WTC11 (cell line): ENCODE measurements around the gene FAM162B. TPM values are rescaled to one million over a fixed set of nuclear protein-coding genes. Genes with fewer than 3 reads are reported as not detected.

Experiments used
- ATAC-seq: fragments of 200-7000 bp; cut with Tn5 transposase; 2 replicates; pipeline ENCODE4 v1.10.0; 2021; ENCODE audit warnings: mild to moderate bottlenecking, moderate library complexity
- CTCF ChIA-PET: fragments of 300-600 bp; sonication (Branson Sonifier 250); formaldehyde crosslinking; loops from one replicate; lab custom pipeline; 2021; ENCODE audit warnings: antibody characterized with exemption; lab: Charles Lee
- POLR2A ChIA-PET: fragments of 350-600 bp; sonication (Branson Sonifier 250); formaldehyde crosslinking; loops from one replicate; lab custom pipeline; 2021; ENCODE audit warnings: antibody characterized with exemption; lab: Charles Lee
- DNase-seq: peaks from one replicate; pipeline ENCODE4 v3.0.0; 2021; ENCODE audit warnings: low spot score
- H3K27ac Mint-ChIP-seq: 2 replicates; pipeline ENCODE4 v1.8.0; 2021; ENCODE audit warnings: mixed read lengths
- H3K27me3 Mint-ChIP-seq: 2 replicates; pipeline ENCODE4 v1.8.0; 2021; ENCODE audit warnings: low read depth, mild to moderate bottlenecking, moderate library complexity, mixed read lengths
- H3K36me3 Mint-ChIP-seq: 2 replicates; pipeline ENCODE4 v1.8.0; 2021; ENCODE audit warnings: mixed read lengths
- H3K4me1 Mint-ChIP-seq: 2 replicates; pipeline ENCODE4 v1.8.0; 2022; ENCODE audit warnings: mixed read lengths
- H3K4me3 Mint-ChIP-seq: 2 replicates; pipeline ENCODE4 v1.8.0; 2021; ENCODE audit warnings: mild to moderate bottlenecking, moderate library complexity, mixed read lengths
- H3K9me3 Mint-ChIP-seq: 2 replicates; pipeline ENCODE4 v1.8.0; 2021; ENCODE audit warnings: mixed read lengths
- AR ChIP-seq: fragments of 250-450 bp; sonication (Bioruptor Pico); IDR thresholded peaks from 2 replicates; pipeline ENCODE4 v1.9.0; 2021; ENCODE audit warnings: mild to moderate bottlenecking
- ATF2 ChIP-seq: sonication (generic); formaldehyde crosslinking; IDR thresholded peaks from 2 replicates; pipeline ENCODE4 v1.8.1; 2022; ENCODE audit warnings: low read depth, missing genetic modification reagents, borderline replicate concordance
- CBFB ChIP-seq: sonication (generic); formaldehyde crosslinking; IDR thresholded peaks from 2 replicates; pipeline ENCODE4 v1.8.1; 2022; ENCODE audit warnings: mild to moderate bottlenecking, low read depth, missing genetic modification reagents
- EMX1 ChIP-seq: fragments of 250-450 bp; sonication (Bioruptor Pico); IDR thresholded peaks from 2 replicates; pipeline ENCODE4 v1.8.0; 2021; ENCODE audit warnings: mild to moderate bottlenecking
- FOXJ3 ChIP-seq: sonication (generic); formaldehyde crosslinking; IDR thresholded peaks from 2 replicates; pipeline ENCODE4 v1.9.0; 2021; ENCODE audit warnings: missing genetic modification reagents, mild to moderate bottlenecking, borderline replicate concordance
- FOXP1 ChIP-seq: sonication (generic); formaldehyde crosslinking; IDR thresholded peaks from 2 replicates; pipeline ENCODE4 v1.8.0; 2022; ENCODE audit warnings: missing genetic modification reagents, mild to moderate bottlenecking, moderate library complexity, borderline replicate concordance
- NFYB ChIP-seq: sonication (generic); formaldehyde crosslinking; conservative IDR thresholded peaks from 2 replicates; pipeline ENCODE4 v1.8.0; 2022; ENCODE audit warnings: low read depth, missing genetic modification reagents
- NR1H2 ChIP-seq: sonication (generic); formaldehyde crosslinking; IDR thresholded peaks from 2 replicates; pipeline ENCODE4 v1.9.0; 2021; ENCODE audit warnings: mild to moderate bottlenecking, moderate library complexity, missing genetic modification reagents
- NR3C1 ChIP-seq: sonication (generic); formaldehyde crosslinking; conservative IDR thresholded peaks from 2 replicates; pipeline ENCODE4 v1.8.1; 2023; ENCODE audit warnings: low read depth, mild to moderate bottlenecking, missing genetic modification reagents
- SMAD3 ChIP-seq: sonication (generic); formaldehyde crosslinking; IDR thresholded peaks from 2 replicates; pipeline ENCODE4 v1.8.0; 2022; ENCODE audit warnings: missing genetic modification reagents, mild to moderate bottlenecking, borderline replicate concordance
- TCF7 ChIP-seq: sonication (generic); formaldehyde crosslinking; IDR thresholded peaks from 2 replicates; pipeline ENCODE4 v1.8.0; 2022; ENCODE audit warnings: mild to moderate bottlenecking, low read depth, missing genetic modification reagents, moderate library complexity
- TEAD1 ChIP-seq: sonication (generic); formaldehyde crosslinking; IDR thresholded peaks from 2 replicates; pipeline ENCODE4 v1.8.0; 2022; ENCODE audit warnings: mild to moderate bottlenecking, missing genetic modification reagents
- TP53 ChIP-seq: sonication (generic); formaldehyde crosslinking; IDR thresholded peaks from 2 replicates; pipeline ENCODE4 v1.8.1; 2023; ENCODE audit warnings: mild to moderate bottlenecking, missing genetic modification reagents
- ZBTB21 ChIP-seq: sonication (generic); formaldehyde crosslinking; IDR thresholded peaks from 2 replicates; pipeline ENCODE4 v1.8.1; 2023; ENCODE audit warnings: mild to moderate bottlenecking, missing genetic modification reagents, borderline replicate concordance
- ZNF138 ChIP-seq: sonication (generic); formaldehyde crosslinking; conservative IDR thresholded peaks from 2 replicates; pipeline ENCODE4 v1.8.1; 2022; ENCODE audit warnings: mild to moderate bottlenecking, moderate library complexity, missing genetic modification reagents
- ZNF232 ChIP-seq: sonication (generic); formaldehyde crosslinking; IDR thresholded peaks from 2 replicates; pipeline ENCODE4 v1.8.0; 2022; ENCODE audit warnings: mild to moderate bottlenecking, missing genetic modification reagents
- ZNF263 ChIP-seq: sonication (generic); formaldehyde crosslinking; IDR thresholded peaks from 2 replicates; pipeline ENCODE4 v1.8.1; 2022; ENCODE audit warnings: low read depth, mild to moderate bottlenecking, moderate library complexity, missing genetic modification reagents
- ZNF281 ChIP-seq: sonication (generic); formaldehyde crosslinking; IDR thresholded peaks from 2 replicates; pipeline ENCODE4 v1.8.0; 2023; ENCODE audit warnings: mild to moderate bottlenecking, missing genetic modification reagents
- ZNF396 ChIP-seq: fragments of 250-450 bp; sonication (Bioruptor Pico); IDR thresholded peaks from 2 replicates; pipeline ENCODE4 v1.8.0; 2021; ENCODE audit warnings: mild to moderate bottlenecking, moderate library complexity, borderline replicate concordance
- ZNF416 ChIP-seq: fragments of 250-450 bp; sonication (Bioruptor Pico); IDR thresholded peaks from 2 replicates; pipeline ENCODE4 v1.9.0; 2021; ENCODE audit warnings: mild to moderate bottlenecking, inconsistent platforms
- ZSCAN18 ChIP-seq: fragments of 250-450 bp; sonication (Bioruptor Pico); IDR thresholded peaks from 2 replicates; pipeline ENCODE4 v2.1.2; 2022; ENCODE audit warnings: mild to moderate bottlenecking, moderate library complexity
- total RNA-seq: library from RNA; stranded (reverse); gene quantifications from 3 replicates; pipeline ENCODE4 v1.2.3, GENCODE V29; 2021
- TF ChIP-seq, protein P1 (sequence below): sonication (generic); formaldehyde crosslinking; IDR thresholded peaks from 2 replicates; pipeline ENCODE4 v1.8.1; 2022; ENCODE audit warnings: missing genetic modification reagents, borderline replicate concordance
- TF ChIP-seq, protein P2 (sequence below): sonication (generic); formaldehyde crosslinking; IDR thresholded peaks from 2 replicates; pipeline ENCODE4 v1.8.1; 2023; ENCODE audit warnings: mild to moderate bottlenecking, missing genetic modification reagents, moderate library complexity
- TF ChIP-seq, protein P3 (sequence below): fragments of 200-600 bp; IDR thresholded peaks from 2 replicates; pipeline ENCODE4 v1.8.0; 2022; ENCODE audit warnings: antibody characterized with exemption

FAM162B gene
- total RNA-seq, 1 experiment from 2014 or later, result 1.6 TPM

DNA sequence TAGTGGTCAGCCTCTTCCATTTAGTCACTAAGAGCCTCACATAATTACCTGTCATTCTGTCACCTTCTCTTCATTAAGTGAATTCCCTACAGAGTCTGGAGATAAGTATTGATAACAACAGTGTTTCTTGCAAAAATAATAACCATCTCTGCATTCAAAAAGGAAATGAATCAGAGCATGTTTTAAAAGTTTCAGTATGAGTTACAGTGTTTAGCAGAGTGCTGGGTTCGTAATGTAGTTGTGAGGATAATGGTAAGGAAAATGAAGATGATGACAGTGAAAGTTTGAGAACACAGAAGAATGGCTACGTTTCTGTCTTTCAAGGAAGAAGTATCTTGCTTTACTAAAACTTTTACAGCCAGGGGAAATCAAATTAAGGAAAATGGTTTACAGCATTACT lies 32.1 kb upstream of the FAM162B start:
- TF ChIP-seq TEAD1 (CRISPR knock-in tag) (no peak), ZNF138 (no peak), FOXJ3 (no peak), TCF7 (CRISPR knock-in tag) (no peak), NFYB (CRISPR knock-in tag) (no peak), ZNF416 (no peak), ZNF396 (CRISPR knock-in tag) (no peak), ZNF281 (CRISPR knock-in tag) (no peak), NR3C1 (CRISPR knock-in tag) (no peak)
- TF ChIP-seq, protein P1, sequence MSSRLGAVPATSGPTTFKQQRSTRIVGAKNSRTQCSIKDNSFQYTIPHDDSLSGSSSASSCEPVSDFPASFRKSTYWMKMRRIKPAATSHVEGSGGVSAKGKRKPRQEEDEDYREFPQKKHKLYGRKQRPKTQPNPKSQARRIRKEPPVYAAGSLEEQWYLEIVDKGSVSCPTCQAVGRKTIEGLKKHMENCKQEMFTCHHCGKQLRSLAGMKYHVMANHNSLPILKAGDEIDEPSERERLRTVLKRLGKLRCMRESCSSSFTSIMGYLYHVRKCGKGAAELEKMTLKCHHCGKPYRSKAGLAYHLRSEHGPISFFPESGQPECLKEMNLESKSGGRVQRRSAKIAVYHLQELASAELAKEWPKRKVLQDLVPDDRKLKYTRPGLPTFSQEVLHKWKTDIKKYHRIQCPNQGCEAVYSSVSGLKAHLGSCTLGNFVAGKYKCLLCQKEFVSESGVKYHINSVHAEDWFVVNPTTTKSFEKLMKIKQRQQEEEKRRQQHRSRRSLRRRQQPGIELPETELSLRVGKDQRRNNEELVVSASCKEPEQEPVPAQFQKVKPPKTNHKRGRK, result no peak
- DNase-seq (no peak), ATAC-seq (no peak)
- Mint-ChIP-seq H3K4me3 (no peak overlapping the region), H3K27me3 (no peaks in the 10 kb centered on the region), H3K9me3 (peaks cover 5% of the 10 kb centered on the region), H3K4me1 (0 out of 2 replicates have a peak, but pooled peaks cover 4% of the 10 kb centered on the region), H3K27ac (no peak overlapping the region), H3K36me3 (no peaks in the 10 kb centered on the region)
- ChIA-PET CTCF (no interaction called here), POLR2A (no interaction called here)

GRCh38 chr6:116793224-116793623 lies 27.7 kb upstream of the FAM162B start:
- ChIA-PET CTCF (no interaction called here), POLR2A (no interaction called here)
- Mint-ChIP-seq H3K27me3 (no peaks in the 10 kb centered on the region), H3K36me3 (no peaks in the 10 kb centered on the region), H3K4me3 (no peak overlapping the region), H3K9me3 (peaks cover 5% of the 10 kb centered on the region), H3K4me1 (no peaks in the 10 kb centered on the region), H3K27ac (no peak overlapping the region)
- ATAC-seq (no peak), DNase-seq (no peak)
- no peak for TF ChIP-seq NR1H2
- no peak for TF ChIP-seq ATF2 (CRISPR knock-in tag)
- TF ChIP-seq TCF7 (CRISPR knock-in tag), result no peak
- no peak for TF ChIP-seq ZNF232 (CRISPR knock-in tag)
- TF ChIP-seq ZNF263 (CRISPR knock-in tag), result no peak
- TF ChIP-seq, protein P2, sequence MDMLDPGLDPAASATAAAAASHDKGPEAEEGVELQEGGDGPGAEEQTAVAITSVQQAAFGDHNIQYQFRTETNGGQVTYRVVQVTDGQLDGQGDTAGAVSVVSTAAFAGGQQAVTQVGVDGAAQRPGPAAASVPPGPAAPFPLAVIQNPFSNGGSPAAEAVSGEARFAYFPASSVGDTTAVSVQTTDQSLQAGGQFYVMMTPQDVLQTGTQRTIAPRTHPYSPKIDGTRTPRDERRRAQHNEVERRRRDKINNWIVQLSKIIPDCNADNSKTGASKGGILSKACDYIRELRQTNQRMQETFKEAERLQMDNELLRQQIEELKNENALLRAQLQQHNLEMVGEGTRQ (CRISPR knock-in tag), result no peak
- TF ChIP-seq EMX1 (CRISPR knock-in tag), result no peak
- TF ChIP-seq, protein P3, sequence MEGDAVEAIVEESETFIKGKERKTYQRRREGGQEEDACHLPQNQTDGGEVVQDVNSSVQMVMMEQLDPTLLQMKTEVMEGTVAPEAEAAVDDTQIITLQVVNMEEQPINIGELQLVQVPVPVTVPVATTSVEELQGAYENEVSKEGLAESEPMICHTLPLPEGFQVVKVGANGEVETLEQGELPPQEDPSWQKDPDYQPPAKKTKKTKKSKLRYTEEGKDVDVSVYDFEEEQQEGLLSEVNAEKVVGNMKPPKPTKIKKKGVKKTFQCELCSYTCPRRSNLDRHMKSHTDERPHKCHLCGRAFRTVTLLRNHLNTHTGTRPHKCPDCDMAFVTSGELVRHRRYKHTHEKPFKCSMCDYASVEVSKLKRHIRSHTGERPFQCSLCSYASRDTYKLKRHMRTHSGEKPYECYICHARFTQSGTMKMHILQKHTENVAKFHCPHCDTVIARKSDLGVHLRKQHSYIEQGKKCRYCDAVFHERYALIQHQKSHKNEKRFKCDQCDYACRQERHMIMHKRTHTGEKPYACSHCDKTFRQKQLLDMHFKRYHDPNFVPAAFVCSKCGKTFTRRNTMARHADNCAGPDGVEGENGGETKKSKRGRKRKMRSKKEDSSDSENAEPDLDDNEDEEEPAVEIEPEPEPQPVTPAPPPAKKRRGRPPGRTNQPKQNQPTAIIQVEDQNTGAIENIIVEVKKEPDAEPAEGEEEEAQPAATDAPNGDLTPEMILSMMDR, result no peak
- no peak for TF ChIP-seq ZSCAN18 (CRISPR knock-in tag)
- TF ChIP-seq TP53 (CRISPR knock-in tag), result no peak
- no peak for TF ChIP-seq ZBTB21 (CRISPR knock-in tag)
- TF ChIP-seq FOXP1 (CRISPR knock-in tag), result no peak
- TF ChIP-seq AR, result no peak
- no peak for TF ChIP-seq FOXJ3
- TF ChIP-seq SMAD3 (CRISPR knock-in tag), result no peak
- TF ChIP-seq CBFB (CRISPR knock-in tag), result no peak
